ENCODE results near the gene AMFR. TPM values are rescaled to one million over a fixed set of nuclear protein-coding genes. Genes with fewer than 3 reads are reported as not detected.

AMFR gene
- total RNA-seq, 1 experiment from 2014 or later: 75.9 TPM

GRCh38 chr16:56348168-56349085 lies 76.9 kb downstream of the AMFR start:
- no peak for DNase-seq (ENCODE audit: low spot score)

GRCh38 chr16:56347670-56348069 lies 77.7 kb downstream of the AMFR start:
- no peak for DNase-seq (ENCODE audit: low spot score)

GRCh38 chr16:56347166-56347565 lies 78.2 kb downstream of the AMFR start:
- DNase-seq (ENCODE audit: low spot score): no peak

- no peak for DNase-seq (ENCODE audit: low spot score)
Measured at GRCh38 chr16:56346131-56346890, 79.0 kb downstream of the AMFR start.

- no peak for DNase-seq (ENCODE audit: low spot score)
Measured at GRCh38 chr16:56345406-56346050, 79.8 kb downstream of the AMFR start.

GRCh38 chr16:56344518-56345405 lies 80.6 kb downstream of the AMFR start:
- DNase-seq (ENCODE audit: low spot score): no peak

GRCh38 chr16:56343661-56344517 lies 81.5 kb downstream of the AMFR start:
- no peak for DNase-seq (ENCODE audit: low spot score)

- no peak for DNase-seq (ENCODE audit: low spot score)
Measured at GRCh38 chr16:56341656-56342399, 83.5 kb downstream of the AMFR start.

GRCh38 chr16:56340864-56341365 lies 84.4 kb downstream of the AMFR start:
- no peak for DNase-seq (ENCODE audit: low spot score)

- DNase-seq (ENCODE audit: low spot score): no peak
Measured at GRCh38 chr16:56340416-56340815, 84.9 kb downstream of the AMFR start.

GRCh38 chr16:56339431-56340195 lies 85.7 kb downstream of the AMFR start:
- DNase-seq (ENCODE audit: low spot score): no peak

- no peak for DNase-seq (ENCODE audit: low spot score)
Measured at GRCh38 chr16:56338566-56339318, 86.6 kb downstream of the AMFR start.

- no peak for DNase-seq (ENCODE audit: low spot score)
Measured at GRCh38 chr16:56337858-56338325, 87.5 kb downstream of the AMFR start.

GRCh38 chr16:56337131-56337857 lies 88.1 kb downstream of the AMFR start:
- no peak for DNase-seq (ENCODE audit: low spot score)

- DNase-seq (ENCODE audit: low spot score): no peak
Measured at GRCh38 chr16:56336711-56337110, 88.6 kb downstream of the AMFR start.

GRCh38 chr16:56336071-56336688 lies 89.2 kb downstream of the AMFR start:
- DNase-seq (ENCODE audit: low spot score): no peak
